OCI-LY3 (cell line): ENCODE measurements around the gene PITPNC1.
"Not testable (repeated sequence)": the region's sequence is repeated elsewhere in the genome, so short reads cannot be mapped to it uniquely, and the experiment has no call there.

Experiments
- EZH2phosphoT487 ChIP-seq: fragments of 200-600 bp; shearing (Covaris generic); IDR thresholded peaks from 2 replicates; pipeline ENCODE4 v1.6.1; 2018; ENCODE audit warnings: antibody characterized with exemption, mixed run types, low read depth
- TF ChIP-seq, protein P1 (sequence below): fragments of 200-600, 300-600 bp; sonication (generic); IDR thresholded peaks from 2 replicates; pipeline ENCODE4 v1.5.1; 2014; ENCODE audit warnings: antibody characterized with exemption, low read length, low read depth

- TF ChIP-seq, protein P1, sequence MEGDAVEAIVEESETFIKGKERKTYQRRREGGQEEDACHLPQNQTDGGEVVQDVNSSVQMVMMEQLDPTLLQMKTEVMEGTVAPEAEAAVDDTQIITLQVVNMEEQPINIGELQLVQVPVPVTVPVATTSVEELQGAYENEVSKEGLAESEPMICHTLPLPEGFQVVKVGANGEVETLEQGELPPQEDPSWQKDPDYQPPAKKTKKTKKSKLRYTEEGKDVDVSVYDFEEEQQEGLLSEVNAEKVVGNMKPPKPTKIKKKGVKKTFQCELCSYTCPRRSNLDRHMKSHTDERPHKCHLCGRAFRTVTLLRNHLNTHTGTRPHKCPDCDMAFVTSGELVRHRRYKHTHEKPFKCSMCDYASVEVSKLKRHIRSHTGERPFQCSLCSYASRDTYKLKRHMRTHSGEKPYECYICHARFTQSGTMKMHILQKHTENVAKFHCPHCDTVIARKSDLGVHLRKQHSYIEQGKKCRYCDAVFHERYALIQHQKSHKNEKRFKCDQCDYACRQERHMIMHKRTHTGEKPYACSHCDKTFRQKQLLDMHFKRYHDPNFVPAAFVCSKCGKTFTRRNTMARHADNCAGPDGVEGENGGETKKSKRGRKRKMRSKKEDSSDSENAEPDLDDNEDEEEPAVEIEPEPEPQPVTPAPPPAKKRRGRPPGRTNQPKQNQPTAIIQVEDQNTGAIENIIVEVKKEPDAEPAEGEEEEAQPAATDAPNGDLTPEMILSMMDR: not testable (repeated sequence)
- not testable (repeated sequence) for TF ChIP-seq EZH2phosphoT487
Measured at GRCh38 chr17:67651218-67651579, 274.1 kb downstream of the PITPNC1 start.
